ENCODE results near the gene ACSS3.

GRCh38 chr12:81209012-81209411 is 131.1 kb downstream of the ACSS3 start:
- no peak for TF ChIP-seq TAF1 (IDR thresholded peaks at IDR 0.05; ENCODE audit: borderline replicate concordance, insufficient read depth, low read length)
- TF ChIP-seq REST (IDR thresholded peaks at IDR 0.05; ENCODE audit: insufficient read depth in 1 of 2, low read depth in 2 of 2, low read length in 2 of 2) = no peak
- no peak for TF ChIP-seq POLR2AphosphoS5 (IDR thresholded peaks at IDR 0.05; ENCODE audit: low read depth, low read length)

All from PFSK-1 (cell line).